Tibial nerve (tissue), 4 donors: ENCODE data around the gene PPP1R14B.

ENCODE experiments used
- EP300 ChIP-seq, 2 donors: sonication (generic); formaldehyde crosslinking; IDR thresholded peaks; one replicate each; pipeline ENCODE4 v1.6.1; 2017; ENCODE audit warnings: antibody characterized with exemption in 2 of 2, mild to moderate bottlenecking in 1 of 2
- POLR2A ChIP-seq, 2 donors: fragments of 450-650 bp; IDR thresholded peaks; one replicate each; pipeline ENCODE4 v1.6.1; 2017; ENCODE audit warnings: antibody characterized with exemption in 2 of 2, mild to moderate bottlenecking in 2 of 2, moderate library complexity in 2 of 2
- TF ChIP-seq, protein P1 (sequence below), 5 experiments: fragments of 200-600 bp in 3 of 5; fragments of 450-650 bp in 2 of 5; sonication (generic) in 3 of 5; IDR thresholded peaks; one replicate each; pipeline ENCODE4 v1.5.1; 2016 to 2019; ENCODE audit warnings: antibody characterized with exemption in 5 of 5, mild to moderate bottlenecking in 3 of 5, moderate library complexity in 2 of 5

DNA sequence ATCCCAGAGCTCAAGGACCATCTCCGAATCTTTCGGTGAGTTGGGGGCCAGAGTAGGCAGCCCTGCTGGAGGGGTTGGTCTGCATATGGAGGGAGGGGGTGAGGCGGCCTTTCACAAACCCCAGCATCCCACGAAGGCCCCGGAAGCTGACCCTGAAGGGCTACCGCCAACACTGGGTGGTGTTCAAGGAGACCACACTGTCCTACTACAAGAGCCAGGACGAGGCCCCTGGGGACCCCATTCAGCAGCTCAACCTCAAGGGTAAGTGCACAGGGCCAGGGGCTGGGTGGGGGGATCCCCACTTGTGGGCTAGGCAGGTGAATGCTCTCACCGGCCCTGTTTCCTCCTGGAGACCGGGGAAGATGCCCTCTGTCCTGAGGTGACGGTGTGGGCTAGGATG, 27.0 kb downstream of the PPP1R14B start:
- TF ChIP-seq POLR2A (IDR thresholded peaks at IDR 0.05): no peak
- TF ChIP-seq, protein P1, sequence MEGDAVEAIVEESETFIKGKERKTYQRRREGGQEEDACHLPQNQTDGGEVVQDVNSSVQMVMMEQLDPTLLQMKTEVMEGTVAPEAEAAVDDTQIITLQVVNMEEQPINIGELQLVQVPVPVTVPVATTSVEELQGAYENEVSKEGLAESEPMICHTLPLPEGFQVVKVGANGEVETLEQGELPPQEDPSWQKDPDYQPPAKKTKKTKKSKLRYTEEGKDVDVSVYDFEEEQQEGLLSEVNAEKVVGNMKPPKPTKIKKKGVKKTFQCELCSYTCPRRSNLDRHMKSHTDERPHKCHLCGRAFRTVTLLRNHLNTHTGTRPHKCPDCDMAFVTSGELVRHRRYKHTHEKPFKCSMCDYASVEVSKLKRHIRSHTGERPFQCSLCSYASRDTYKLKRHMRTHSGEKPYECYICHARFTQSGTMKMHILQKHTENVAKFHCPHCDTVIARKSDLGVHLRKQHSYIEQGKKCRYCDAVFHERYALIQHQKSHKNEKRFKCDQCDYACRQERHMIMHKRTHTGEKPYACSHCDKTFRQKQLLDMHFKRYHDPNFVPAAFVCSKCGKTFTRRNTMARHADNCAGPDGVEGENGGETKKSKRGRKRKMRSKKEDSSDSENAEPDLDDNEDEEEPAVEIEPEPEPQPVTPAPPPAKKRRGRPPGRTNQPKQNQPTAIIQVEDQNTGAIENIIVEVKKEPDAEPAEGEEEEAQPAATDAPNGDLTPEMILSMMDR (IDR thresholded peaks at IDR 0.05): no peak
- TF ChIP-seq EP300 (IDR thresholded peaks at IDR 0.05): no peak
